Measurements from ENCODE around the gene CAP2.

GRCh38 chr6:17556014-17556413, 162.6 kb downstream of the CAP2 start:
- TF ChIP-seq POLR2A (IDR thresholded peaks at IDR 0.05; ENCODE audit: low read length) (no peak), GATA1 (IDR thresholded peaks at IDR 0.05; ENCODE audit: low read depth, low read length) (no peak)

All from erythroblast (primary cell).